Measurements from ENCODE around the gene CDCP2.

Gene CDCP2

DNA sequence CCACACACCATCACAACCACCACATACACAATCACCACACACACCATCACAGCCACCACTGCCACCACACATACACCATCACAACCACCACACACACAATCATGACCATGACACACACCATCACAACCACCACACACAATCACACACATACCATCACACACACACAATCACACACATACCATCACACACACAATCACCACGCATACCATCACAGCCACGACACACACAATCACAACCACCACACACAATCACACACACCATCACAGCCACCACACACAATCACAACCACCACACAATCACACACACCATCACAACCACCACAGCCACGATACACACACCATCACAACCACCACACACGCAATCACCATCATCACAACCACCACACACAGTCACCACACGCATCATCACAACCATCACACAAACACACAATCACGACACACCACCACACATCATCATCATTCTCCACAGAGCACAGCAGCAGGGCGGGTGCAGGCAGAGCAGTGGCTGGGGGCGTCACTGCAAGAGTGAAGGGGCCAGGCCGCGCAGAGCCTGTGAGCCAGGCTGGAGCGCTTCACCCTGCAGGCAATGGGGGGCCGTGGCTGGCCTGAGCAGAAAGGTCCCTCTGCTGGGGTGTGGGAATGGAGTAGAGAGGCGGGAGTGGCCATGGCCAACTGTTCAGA, 32.6 kb downstream of the CDCP2 start:
- Histone ChIP-seq H2BK120ac (ENCODE audit: insufficient read depth, low read length, poor library complexity) (no peak overlapping the region), H4K91ac (ENCODE audit: low read depth, low read length) (no peak overlapping the region), H3K23ac (ENCODE audit: low read length) (peak overlapping the region; percentile 37), H3K4me3 (ENCODE audit: low read depth, low read length) (peak overlapping the region; percentile 51), H3K27ac (ENCODE audit: low read depth, low read length) (no peak overlapping the region), H3K36me3 (ENCODE audit: control insufficient read depth in 1 of 2, insufficient read depth in 2 of 2, low read length in 2 of 2) (no peaks in the 10 kb centered on the region), H2AK5ac (ENCODE audit: low read length) (no peak overlapping the region), H3K27me3 (ENCODE audit: insufficient read depth, low read length) (no peaks in the 10 kb centered on the region), H2AFZ (ENCODE audit: insufficient read depth, low read length, poor library complexity) (no peak overlapping the region), H3K14ac (ENCODE audit: low read length) (no peak overlapping the region), H3K79me1 (ENCODE audit: low read length) (no peaks in the 10 kb centered on the region), H3K79me2 (ENCODE audit: control insufficient read depth, insufficient read depth, low read length, poor library complexity) (no peaks in the 10 kb centered on the region), H4K8ac (ENCODE audit: low read depth, low read length) (no peak overlapping the region), H3K4me1 (ENCODE audit: control insufficient read depth in 1 of 2, insufficient read depth in 2 of 2, low read length in 2 of 2) (peaks cover 0 to 3% of the 10 kb centered on the region in 2 experiments), H3K9ac (ENCODE audit: low read length) (no peak overlapping the region), H3K18ac (ENCODE audit: low read length) (no peak overlapping the region), H4K12ac (ENCODE audit: low read depth, low read length) (no peak overlapping the region), H3K9me3 (ENCODE audit: insufficient read depth, low read depth, low read length) (peaks cover 8% of the 10 kb centered on the region), H2BK12ac (ENCODE audit: low read length) (no peak overlapping the region), H3K4me2 (ENCODE audit: low read length) (no peak overlapping the region), H3K4ac (ENCODE audit: low read depth, low read length) (no peak overlapping the region), H2BK5ac (ENCODE audit: low read depth, low read length, poor library complexity) (no peak overlapping the region)
- 100% methylated on average over 1 of the region's 13 CpGs for WGBS (ENCODE audit: extremely low coverage, insufficient coverage, insufficient read length)
- no peak for DNase-seq

DNA sequence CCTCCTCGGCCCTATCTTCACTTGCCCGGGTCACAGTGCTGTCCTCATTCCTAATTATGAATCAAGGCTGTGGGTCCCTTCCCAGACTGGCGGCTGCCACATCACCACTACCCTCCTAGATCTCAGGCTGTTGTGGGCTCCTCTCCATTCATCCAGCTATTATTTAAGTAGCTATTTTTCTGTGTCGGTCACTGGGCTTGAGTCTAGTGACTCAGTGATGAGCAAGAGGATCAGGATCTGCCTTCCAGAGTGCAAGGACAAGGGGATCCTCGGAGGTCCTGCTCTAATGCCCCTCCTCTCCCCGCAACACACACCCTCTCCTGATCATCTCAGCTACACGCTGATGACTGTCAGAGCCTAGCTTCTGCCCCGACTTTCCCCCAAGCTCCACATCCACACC, 34.1 kb downstream of the CDCP2 start:
- no peak overlapping the region for H3K27ac ChIP-seq (ENCODE audit: low read depth, low read length)
- no peak overlapping the region for H2BK5ac ChIP-seq (ENCODE audit: low read depth, low read length, poor library complexity)
- no peak overlapping the region for H4K12ac ChIP-seq (ENCODE audit: low read depth, low read length)
- no peaks in the 10 kb centered on the region for H3K36me3 ChIP-seq (ENCODE audit: control insufficient read depth in 1 of 2, insufficient read depth in 2 of 2, low read length in 2 of 2)
- no peak overlapping the region for H3K14ac ChIP-seq (ENCODE audit: low read length)
- no peak for DNase-seq
- H2AK5ac ChIP-seq (ENCODE audit: low read length): no peak overlapping the region
- peaks cover 0 to 3% of the 10 kb centered on the region in 2 experiments for H3K4me1 ChIP-seq (ENCODE audit: control insufficient read depth in 1 of 2, insufficient read depth in 2 of 2, low read length in 2 of 2)
- no peak overlapping the region for H3K4me2 ChIP-seq (ENCODE audit: low read length)
- H3K79me2 ChIP-seq (ENCODE audit: control insufficient read depth, insufficient read depth, low read length, poor library complexity): no peaks in the 10 kb centered on the region
- no peak overlapping the region for H3K23ac ChIP-seq (ENCODE audit: low read length)
- no peaks in the 10 kb centered on the region for H3K27me3 ChIP-seq (ENCODE audit: insufficient read depth, low read length)
- H3K9me3 ChIP-seq (ENCODE audit: insufficient read depth, low read depth, low read length): peaks cover 6% of the 10 kb centered on the region
- H2BK12ac ChIP-seq (ENCODE audit: low read length): no peak overlapping the region
- WGBS (ENCODE audit: extremely low coverage, insufficient coverage, insufficient read length): no CpG with 5 or more reads among the region's 8 CpGs
- no peak overlapping the region for H2BK120ac ChIP-seq (ENCODE audit: insufficient read depth, low read length, poor library complexity)
- no peak overlapping the region for H3K18ac ChIP-seq (ENCODE audit: low read length)
- no peaks in the 10 kb centered on the region for H3K79me1 ChIP-seq (ENCODE audit: low read length)
- H2AFZ ChIP-seq (ENCODE audit: insufficient read depth, low read length, poor library complexity): no peak overlapping the region
- no peak overlapping the region for H3K4ac ChIP-seq (ENCODE audit: low read depth, low read length)
- H3K9ac ChIP-seq (ENCODE audit: low read length): no peak overlapping the region
- H3K4me3 ChIP-seq (ENCODE audit: low read depth, low read length): no peak overlapping the region
- H4K8ac ChIP-seq (ENCODE audit: low read depth, low read length): no peak overlapping the region
- no peak overlapping the region for H4K91ac ChIP-seq (ENCODE audit: low read depth, low read length)

DNA sequence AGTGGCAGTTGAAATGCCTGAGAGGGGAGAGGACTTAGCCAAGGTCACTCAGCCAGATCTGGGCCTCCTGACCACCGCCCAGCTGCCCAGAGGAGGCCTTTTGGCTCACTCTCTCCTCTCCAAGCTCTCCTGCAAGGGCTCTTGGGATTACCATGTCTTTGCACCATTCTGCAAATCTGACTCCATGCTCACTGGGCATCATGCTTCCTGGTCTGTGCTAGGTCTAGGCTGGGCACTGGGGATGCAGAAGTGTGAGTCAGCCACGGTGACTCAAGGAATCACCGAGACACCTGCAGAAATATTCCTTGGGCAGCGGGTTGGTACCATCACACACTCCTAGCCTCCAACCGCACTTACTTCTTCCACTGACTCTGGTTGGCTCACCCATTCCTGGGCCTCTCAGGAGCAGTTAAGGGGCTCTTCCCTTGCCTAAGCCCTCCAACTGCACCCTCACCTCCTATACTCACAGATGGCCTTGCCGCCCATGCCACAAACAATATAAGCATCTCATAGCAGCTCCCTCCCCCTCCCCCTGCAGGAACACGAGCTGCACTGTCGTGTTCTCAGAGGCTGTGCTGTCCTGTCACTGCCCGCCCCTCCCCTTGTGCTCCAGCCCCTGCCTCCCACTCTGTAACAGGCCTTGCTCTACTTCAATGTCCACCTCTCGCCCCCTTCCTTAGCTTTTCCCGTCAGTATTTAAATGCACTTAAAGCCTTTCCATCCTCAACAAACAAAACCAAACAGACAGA, 34.8 kb downstream of the CDCP2 start:
- peaks cover 6% of the 10 kb centered on the region for H3K9me3 ChIP-seq (ENCODE audit: insufficient read depth, low read depth, low read length)
- no peak overlapping the region for H3K9ac ChIP-seq (ENCODE audit: low read length)
- no peak overlapping the region for H2BK120ac ChIP-seq (ENCODE audit: insufficient read depth, low read length, poor library complexity)
- no peak for DNase-seq
- H3K36me3 ChIP-seq (ENCODE audit: control insufficient read depth in 1 of 2, insufficient read depth in 2 of 2, low read length in 2 of 2): no peaks in the 10 kb centered on the region
- H2BK5ac ChIP-seq (ENCODE audit: low read depth, low read length, poor library complexity): no peak overlapping the region
- no peak overlapping the region for H3K27ac ChIP-seq (ENCODE audit: low read depth, low read length)
- no peaks in the 10 kb centered on the region for H3K79me2 ChIP-seq (ENCODE audit: control insufficient read depth, insufficient read depth, low read length, poor library complexity)
- no peak overlapping the region for H4K8ac ChIP-seq (ENCODE audit: low read depth, low read length)
- no peak overlapping the region for H2AK5ac ChIP-seq (ENCODE audit: low read length)
- H3K23ac ChIP-seq (ENCODE audit: low read length): no peak overlapping the region
- no peak overlapping the region for H3K4ac ChIP-seq (ENCODE audit: low read depth, low read length)
- no peak overlapping the region for H3K4me2 ChIP-seq (ENCODE audit: low read length)
- H3K27me3 ChIP-seq (ENCODE audit: insufficient read depth, low read length): no peaks in the 10 kb centered on the region
- H2AFZ ChIP-seq (ENCODE audit: insufficient read depth, low read length, poor library complexity): no peak overlapping the region
- no peak overlapping the region for H3K18ac ChIP-seq (ENCODE audit: low read length)
- H3K4me1 ChIP-seq (ENCODE audit: control insufficient read depth in 1 of 2, insufficient read depth in 2 of 2, low read length in 2 of 2): peaks cover 0 to 3% of the 10 kb centered on the region in 2 experiments
- H2BK12ac ChIP-seq (ENCODE audit: low read length): no peak overlapping the region
- no peak overlapping the region for H4K91ac ChIP-seq (ENCODE audit: low read depth, low read length)
- no peak overlapping the region for H4K12ac ChIP-seq (ENCODE audit: low read depth, low read length)
- no peak overlapping the region for H3K14ac ChIP-seq (ENCODE audit: low read length)
- no peaks in the 10 kb centered on the region for H3K79me1 ChIP-seq (ENCODE audit: low read length)
- H3K4me3 ChIP-seq (ENCODE audit: low read depth, low read length): no peak overlapping the region
- no CpG with 5 or more reads among the region's 11 CpGs for WGBS (ENCODE audit: extremely low coverage, insufficient coverage, insufficient read length)

DNA sequence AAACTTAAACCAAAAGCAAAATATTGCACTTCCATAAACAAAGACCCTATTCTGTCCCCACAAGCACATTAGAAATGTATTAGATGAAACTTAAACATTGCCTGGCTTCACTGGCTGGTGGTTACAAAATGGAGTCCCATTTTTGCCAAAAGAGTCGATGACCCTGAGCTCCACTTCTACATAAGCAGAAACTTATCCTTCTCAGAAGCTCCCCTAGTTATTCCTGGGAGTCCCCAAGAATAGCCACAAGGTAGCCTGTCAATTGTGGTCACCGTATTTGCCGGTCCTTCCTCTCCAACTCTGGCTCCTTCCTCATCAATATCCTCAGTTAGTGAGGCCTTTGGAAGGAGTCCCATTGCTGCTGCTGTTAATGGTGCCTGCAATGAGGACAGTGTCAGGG, 37.3 kb downstream of the CDCP2 start:
- no peak for DNase-seq
- Histone ChIP-seq H4K12ac (ENCODE audit: low read depth, low read length) (no peak overlapping the region), H3K9me3 (ENCODE audit: insufficient read depth, low read depth, low read length) (peaks cover 6% of the 10 kb centered on the region), H3K79me2 (ENCODE audit: control insufficient read depth, insufficient read depth, low read length, poor library complexity) (no peaks in the 10 kb centered on the region), H3K9ac (ENCODE audit: low read length) (no peak overlapping the region), H4K8ac (ENCODE audit: low read depth, low read length) (no peak overlapping the region), H3K4me3 (ENCODE audit: low read depth, low read length) (no peak overlapping the region), H3K36me3 (ENCODE audit: control insufficient read depth in 1 of 2, insufficient read depth in 2 of 2, low read length in 2 of 2) (no peaks in the 10 kb centered on the region), H2BK5ac (ENCODE audit: low read depth, low read length, poor library complexity) (no peak overlapping the region), H2AK5ac (ENCODE audit: low read length) (no peak overlapping the region), H2AFZ (ENCODE audit: insufficient read depth, low read length, poor library complexity) (no peak overlapping the region), H3K4me1 (ENCODE audit: control insufficient read depth in 1 of 2, insufficient read depth in 2 of 2, low read length in 2 of 2) (no peaks in the 10 kb centered on the region), H3K79me1 (ENCODE audit: low read length) (no peaks in the 10 kb centered on the region), H3K27ac (ENCODE audit: low read depth, low read length) (no peak overlapping the region), H2BK12ac (ENCODE audit: low read length) (no peak overlapping the region), H3K18ac (ENCODE audit: low read length) (no peak overlapping the region), H4K91ac (ENCODE audit: low read depth, low read length) (no peak overlapping the region), H3K4me2 (ENCODE audit: low read length) (no peak overlapping the region), H3K23ac (ENCODE audit: low read length) (no peak overlapping the region), H3K14ac (ENCODE audit: low read length) (no peak overlapping the region), H3K27me3 (ENCODE audit: insufficient read depth, low read length) (no peaks in the 10 kb centered on the region), H2BK120ac (ENCODE audit: insufficient read depth, low read length, poor library complexity) (no peak overlapping the region), H3K4ac (ENCODE audit: low read depth, low read length) (no peak overlapping the region)
- no CpG with 5 or more reads among the region's 3 CpGs for WGBS (ENCODE audit: extremely low coverage, insufficient coverage, insufficient read length)
